ENCODE results near the gene AP4S1.
A peak's percentile ranks its signal among the peaks of the same experiment; 100 is the strongest.
"Not testable (repeated sequence)": the region's sequence is repeated elsewhere in the genome, so short reads cannot be mapped to it uniquely, and the experiment has no call there.

Gene AP4S1, protein sequence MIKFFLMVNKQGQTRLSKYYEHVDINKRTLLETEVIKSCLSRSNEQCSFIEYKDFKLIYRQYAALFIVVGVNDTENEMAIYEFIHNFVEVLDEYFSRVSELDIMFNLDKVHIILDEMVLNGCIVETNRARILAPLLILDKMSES

DNA sequence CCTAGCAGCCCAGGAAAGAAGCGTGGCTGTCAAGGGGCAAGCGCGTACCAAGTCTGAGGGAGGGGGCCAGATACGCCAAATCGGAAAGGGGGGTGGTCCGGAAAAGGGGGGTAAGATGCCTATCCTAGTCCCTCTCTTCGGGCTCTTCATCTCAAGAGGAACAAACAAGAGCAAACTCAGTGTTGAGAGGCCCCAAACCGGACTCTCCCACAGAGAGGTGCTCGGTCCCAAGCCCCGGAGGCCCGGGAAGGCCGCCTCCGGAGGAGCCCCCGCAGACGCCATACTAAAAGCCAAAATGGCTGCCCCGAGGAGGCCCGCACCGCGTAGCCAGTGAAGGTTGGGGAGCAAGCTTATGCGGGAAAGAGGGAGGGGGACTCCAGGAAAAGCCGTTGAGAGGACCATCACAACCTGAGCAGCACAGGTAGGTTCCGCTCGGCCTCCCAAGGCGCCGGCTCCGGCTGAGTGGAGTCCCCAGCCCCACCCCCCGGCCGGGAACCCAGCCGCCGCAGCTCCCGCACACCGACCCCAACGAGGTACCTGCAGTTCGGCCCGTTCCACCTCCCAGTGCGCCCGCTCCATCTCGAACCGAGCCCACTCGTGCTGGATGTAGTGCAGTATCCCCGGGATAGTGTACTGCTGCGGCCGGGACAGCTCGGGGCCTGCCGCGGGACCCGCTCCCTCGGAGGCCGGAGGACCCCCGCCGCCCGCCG is at the start of gene AP4S1:
AP4S1 (plus strand) TSS at position 283 of the 710 bp plus-strand sequence. CDS start 40,548 bp downstream, outside the sequence.
- peaks cover 18% of the 10 kb centered on the region for H3K4me1 ChIP-seq (ENCODE audit: insufficient read depth, low read length)
- no peaks in the 10 kb centered on the region for H3K36me3 ChIP-seq (ENCODE audit: insufficient read depth, low read length)
- no peaks in the 10 kb centered on the region for H3K9me3 ChIP-seq (ENCODE audit: low read length)
- H3K27ac ChIP-seq (ENCODE audit: low read depth, low read length) = peak within 1 kb of the TSS; percentile 96
- H3K9ac ChIP-seq (ENCODE audit: low read length) = peak within 1 kb of the TSS; percentile 87
- no peaks in the 10 kb centered on the region for H3K27me3 ChIP-seq (ENCODE audit: control insufficient read depth in 1 of 2, insufficient read depth in 2 of 2, low read length in 2 of 2)
- H3K4me3 ChIP-seq (ENCODE audit: low read depth in 1 of 2, low read length in 2 of 2) = peak within 1 kb of the TSS; percentile 89 to 92

DNA sequence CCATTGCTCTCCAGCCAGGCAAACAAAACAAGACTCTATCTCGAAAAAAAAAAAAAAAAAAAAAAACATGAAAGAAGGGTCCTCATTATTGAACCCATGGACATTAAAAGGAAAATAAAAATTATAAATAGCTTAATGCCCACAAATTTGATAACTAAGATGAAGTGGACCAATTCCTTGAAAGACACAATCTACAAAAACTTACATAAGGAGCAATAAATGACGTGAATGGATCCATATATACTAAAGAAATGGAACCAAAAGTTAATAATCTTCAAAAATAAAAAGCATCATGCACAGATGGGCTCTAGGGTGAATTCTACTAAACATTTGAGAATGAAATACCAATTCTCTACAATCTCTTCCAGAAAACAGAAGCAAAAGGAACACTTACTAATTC is 47.7 kb upstream of the AP4S1 start:
- Histone ChIP-seq H3K36me3 (ENCODE audit: insufficient read depth, low read length) (no peaks in the 10 kb centered on the region), H3K4me3 (ENCODE audit: low read depth in 1 of 2, low read length in 2 of 2) (no peak overlapping the region), H3K4me1 (ENCODE audit: insufficient read depth, low read length) (peaks cover 36% of the 10 kb centered on the region), H3K9ac (ENCODE audit: low read length) (no peak overlapping the region), H3K27me3 (ENCODE audit: control insufficient read depth in 1 of 2, insufficient read depth in 2 of 2, low read length in 2 of 2) (no peaks in the 10 kb centered on the region), H3K9me3 (ENCODE audit: low read length) (no peaks in the 10 kb centered on the region), H3K27ac (ENCODE audit: low read depth, low read length) (no peak overlapping the region)

DNA sequence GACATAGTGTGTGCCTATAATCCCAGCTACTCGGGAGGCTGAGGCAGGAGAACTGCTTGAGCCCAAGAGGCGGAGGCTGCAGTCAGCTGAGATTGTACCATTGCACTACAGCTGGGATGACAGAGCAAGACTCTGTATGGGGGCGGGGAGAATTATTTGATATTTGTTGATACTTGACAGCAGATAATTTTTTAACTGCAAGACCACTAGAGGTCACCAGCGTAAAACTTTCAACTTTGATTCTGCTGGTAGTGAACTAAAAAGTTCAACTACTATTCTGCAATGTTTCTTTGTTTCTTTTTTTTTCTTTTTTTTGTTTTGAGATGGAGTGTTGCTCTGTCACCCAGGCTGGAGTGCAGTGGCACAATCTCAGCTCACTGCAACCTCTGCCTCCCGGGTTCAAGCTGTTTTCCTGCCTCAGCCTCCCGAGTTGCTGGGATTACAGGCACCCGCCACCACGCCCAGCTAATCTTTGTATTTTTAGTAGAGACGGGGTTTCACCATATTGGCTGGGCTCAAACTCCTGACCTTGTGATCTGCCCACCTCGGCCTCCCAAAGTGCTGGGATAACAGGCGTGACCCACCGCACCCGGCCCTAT is 45.2 kb upstream of the AP4S1 start:
- H3K27ac ChIP-seq (ENCODE audit: low read depth, low read length); H3K4me3 ChIP-seq (ENCODE audit: low read depth in 1 of 2, low read length in 2 of 2); H3K9ac ChIP-seq (ENCODE audit: low read length); H3K27me3 ChIP-seq (ENCODE audit: control insufficient read depth in 1 of 2, insufficient read depth in 2 of 2, low read length in 2 of 2); H3K36me3 ChIP-seq (ENCODE audit: insufficient read depth, low read length); H3K9me3 ChIP-seq (ENCODE audit: low read length): not testable (repeated sequence)
- peaks cover 17% of the 10 kb centered on the region for H3K4me1 ChIP-seq (ENCODE audit: insufficient read depth, low read length)

DNA sequence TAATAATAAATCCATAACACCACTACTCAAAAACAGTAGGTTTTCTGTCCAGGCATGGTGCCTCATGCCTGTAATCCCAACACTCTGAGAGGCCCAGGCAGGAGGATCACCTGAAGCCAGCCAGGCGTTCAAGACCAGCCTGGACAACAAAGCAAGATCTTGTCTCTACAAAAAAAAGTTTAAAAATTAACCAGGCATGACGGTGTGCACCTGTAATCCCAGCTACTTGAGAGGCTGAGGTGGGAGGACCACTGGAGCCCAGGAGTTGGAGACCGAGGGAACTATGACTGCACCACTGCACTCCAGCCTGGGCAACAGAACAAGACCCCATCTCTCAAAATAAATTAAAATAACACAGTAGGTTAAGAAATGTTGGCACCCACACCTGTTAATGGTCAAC is 44.5 kb upstream of the AP4S1 start:
- H3K4me3 ChIP-seq (ENCODE audit: low read depth in 1 of 2, low read length in 2 of 2) = no peak overlapping the region
- H3K9ac ChIP-seq (ENCODE audit: low read length) = no peak overlapping the region
- no peaks in the 10 kb centered on the region for H3K27me3 ChIP-seq (ENCODE audit: control insufficient read depth in 1 of 2, insufficient read depth in 2 of 2, low read length in 2 of 2)
- no peaks in the 10 kb centered on the region for H3K9me3 ChIP-seq (ENCODE audit: low read length)
- H3K4me1 ChIP-seq (ENCODE audit: insufficient read depth, low read length) = peaks cover 11% of the 10 kb centered on the region
- H3K36me3 ChIP-seq (ENCODE audit: insufficient read depth, low read length) = no peaks in the 10 kb centered on the region
- H3K27ac ChIP-seq (ENCODE audit: low read depth, low read length) = no peak overlapping the region

DNA sequence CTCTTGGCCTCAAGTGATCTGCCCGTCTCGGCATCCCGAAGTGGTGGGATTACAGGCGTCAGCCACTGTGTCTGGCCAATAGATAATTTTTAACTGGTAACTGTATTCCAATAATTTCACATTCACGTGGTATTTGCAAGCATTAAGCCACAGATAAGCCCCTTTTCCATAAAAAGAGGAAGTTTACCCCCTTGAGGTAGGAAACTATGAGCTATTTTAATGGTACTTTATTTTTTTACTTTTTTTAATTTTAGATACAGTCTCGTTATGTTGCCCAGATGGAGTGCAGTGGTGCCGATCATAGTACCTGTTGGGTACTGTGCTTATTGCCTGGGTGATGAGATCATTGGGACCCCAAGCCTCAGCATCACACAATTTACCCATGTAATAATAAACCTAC is 42.9 kb upstream of the AP4S1 start:
- H3K27ac ChIP-seq (ENCODE audit: low read depth, low read length) = no peak overlapping the region
- no peak overlapping the region for H3K4me3 ChIP-seq (ENCODE audit: low read depth in 1 of 2, low read length in 2 of 2)
- H3K4me1 ChIP-seq (ENCODE audit: insufficient read depth, low read length) = peaks cover 10% of the 10 kb centered on the region
- H3K36me3 ChIP-seq (ENCODE audit: insufficient read depth, low read length) = no peaks in the 10 kb centered on the region
- no peaks in the 10 kb centered on the region for H3K9me3 ChIP-seq (ENCODE audit: low read length)
- no peaks in the 10 kb centered on the region for H3K27me3 ChIP-seq (ENCODE audit: control insufficient read depth in 1 of 2, insufficient read depth in 2 of 2, low read length in 2 of 2)
- no peak overlapping the region for H3K9ac ChIP-seq (ENCODE audit: low read length)

DNA sequence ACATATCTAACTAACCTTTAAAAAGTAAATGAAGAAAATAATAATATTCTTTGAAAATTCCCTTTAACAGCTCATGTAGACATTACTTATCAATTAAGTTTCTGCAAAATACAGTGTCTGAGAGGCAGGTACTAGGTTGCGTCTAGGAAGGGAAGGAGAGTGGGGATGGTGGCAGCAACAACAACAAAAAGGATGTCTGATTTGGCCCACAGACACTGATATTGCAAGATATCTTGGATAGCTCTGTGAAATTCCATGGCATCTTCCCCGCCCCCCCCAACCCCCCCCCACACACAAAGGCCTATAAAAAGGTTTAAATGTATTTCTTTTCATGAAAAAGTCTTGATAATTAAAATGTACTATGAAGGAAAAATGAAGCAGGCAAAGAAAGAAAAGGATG is 41.6 kb upstream of the AP4S1 start:
- no peak overlapping the region for H3K9ac ChIP-seq (ENCODE audit: low read length)
- no peaks in the 10 kb centered on the region for H3K27me3 ChIP-seq (ENCODE audit: control insufficient read depth in 1 of 2, insufficient read depth in 2 of 2, low read length in 2 of 2)
- H3K4me1 ChIP-seq (ENCODE audit: insufficient read depth, low read length) = peaks cover 13% of the 10 kb centered on the region
- no peaks in the 10 kb centered on the region for H3K9me3 ChIP-seq (ENCODE audit: low read length)
- H3K4me3 ChIP-seq (ENCODE audit: low read depth in 1 of 2, low read length in 2 of 2) = no peak overlapping the region
- H3K36me3 ChIP-seq (ENCODE audit: insufficient read depth, low read length) = no peaks in the 10 kb centered on the region
- no peak overlapping the region for H3K27ac ChIP-seq (ENCODE audit: low read depth, low read length)

DNA sequence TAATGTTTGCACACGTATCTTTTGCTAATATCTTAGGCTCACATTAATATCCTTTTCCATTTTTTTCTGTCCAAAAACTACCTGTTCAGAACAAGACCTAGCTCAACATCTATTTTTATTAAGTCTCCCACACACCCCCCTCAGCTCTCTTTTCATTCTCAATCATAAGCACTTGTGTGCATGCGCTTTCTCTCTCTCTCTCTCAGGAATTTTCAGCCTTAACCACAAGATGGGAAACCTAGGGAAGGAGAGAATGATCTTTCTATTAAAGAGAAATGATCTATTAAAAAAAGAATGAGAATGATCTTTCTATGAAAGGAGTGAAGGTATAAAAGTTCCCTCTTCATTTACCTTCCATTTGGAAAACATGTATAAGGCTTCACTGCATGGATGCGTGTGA is 39.7 kb upstream of the AP4S1 start:
- Histone ChIP-seq H3K27me3 (ENCODE audit: control insufficient read depth in 1 of 2, insufficient read depth in 2 of 2, low read length in 2 of 2) (no peaks in the 10 kb centered on the region), H3K9ac (ENCODE audit: low read length) (no peak overlapping the region), H3K4me1 (ENCODE audit: insufficient read depth, low read length) (peaks cover 7% of the 10 kb centered on the region), H3K9me3 (ENCODE audit: low read length) (no peaks in the 10 kb centered on the region), H3K36me3 (ENCODE audit: insufficient read depth, low read length) (no peaks in the 10 kb centered on the region), H3K27ac (ENCODE audit: low read depth, low read length) (no peak overlapping the region), H3K4me3 (ENCODE audit: low read depth in 1 of 2, low read length in 2 of 2) (no peak overlapping the region)

DNA sequence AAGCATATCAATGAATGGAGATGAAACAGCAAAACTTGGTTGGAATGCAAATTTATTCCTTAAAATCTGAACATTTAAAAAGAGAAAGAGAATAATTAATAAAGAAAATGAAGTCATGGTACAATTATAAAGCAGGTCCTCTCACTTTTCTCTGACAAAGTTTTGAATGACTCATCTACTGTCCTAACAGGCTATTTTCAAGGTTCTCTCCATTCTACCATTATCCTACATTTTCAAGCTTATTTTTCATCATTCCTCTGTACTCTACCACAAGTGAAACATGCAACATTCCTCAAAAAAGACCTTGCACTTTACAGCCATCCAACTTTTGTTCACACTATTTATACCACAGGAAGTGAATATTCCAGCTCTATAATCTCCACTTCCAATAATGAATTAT is 36.9 kb upstream of the AP4S1 start:
- peaks cover 17% of the 10 kb centered on the region for H3K4me1 ChIP-seq (ENCODE audit: insufficient read depth, low read length)
- H3K9ac ChIP-seq (ENCODE audit: low read length) = no peak overlapping the region
- H3K27me3 ChIP-seq (ENCODE audit: control insufficient read depth in 1 of 2, insufficient read depth in 2 of 2, low read length in 2 of 2) = no peaks in the 10 kb centered on the region
- H3K9me3 ChIP-seq (ENCODE audit: low read length) = no peaks in the 10 kb centered on the region
- H3K36me3 ChIP-seq (ENCODE audit: insufficient read depth, low read length) = no peaks in the 10 kb centered on the region
- H3K27ac ChIP-seq (ENCODE audit: low read depth, low read length) = no peak overlapping the region
- H3K4me3 ChIP-seq (ENCODE audit: low read depth in 1 of 2, low read length in 2 of 2) = no peak overlapping the region

DNA sequence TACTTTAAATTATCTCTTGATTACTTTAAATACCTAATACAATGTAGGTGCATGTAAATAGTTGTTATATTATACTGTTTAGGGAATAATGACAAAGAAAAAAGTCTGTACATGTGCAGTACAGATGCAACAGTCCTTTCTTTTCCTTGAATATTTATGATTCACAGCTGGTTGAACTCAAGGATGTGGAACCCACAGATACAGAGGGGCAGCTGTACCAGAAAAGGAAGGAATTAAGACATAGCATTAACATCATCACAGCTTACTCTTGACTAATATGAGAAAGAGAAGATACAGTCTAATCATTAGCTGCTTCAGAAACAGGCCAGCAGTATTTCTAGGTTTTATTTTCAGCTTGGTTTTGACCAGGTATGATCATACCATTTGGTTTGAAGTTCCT is 34.7 kb upstream of the AP4S1 start:
- no peaks in the 10 kb centered on the region for H3K36me3 ChIP-seq (ENCODE audit: insufficient read depth, low read length)
- H3K27ac ChIP-seq (ENCODE audit: low read depth, low read length) = no peak overlapping the region
- H3K4me1 ChIP-seq (ENCODE audit: insufficient read depth, low read length) = peaks cover 27% of the 10 kb centered on the region
- H3K27me3 ChIP-seq (ENCODE audit: control insufficient read depth in 1 of 2, insufficient read depth in 2 of 2, low read length in 2 of 2) = no peaks in the 10 kb centered on the region
- H3K9me3 ChIP-seq (ENCODE audit: low read length) = no peaks in the 10 kb centered on the region
- no peak overlapping the region for H3K4me3 ChIP-seq (ENCODE audit: low read depth in 1 of 2, low read length in 2 of 2)
- H3K9ac ChIP-seq (ENCODE audit: low read length) = no peak overlapping the region

DNA sequence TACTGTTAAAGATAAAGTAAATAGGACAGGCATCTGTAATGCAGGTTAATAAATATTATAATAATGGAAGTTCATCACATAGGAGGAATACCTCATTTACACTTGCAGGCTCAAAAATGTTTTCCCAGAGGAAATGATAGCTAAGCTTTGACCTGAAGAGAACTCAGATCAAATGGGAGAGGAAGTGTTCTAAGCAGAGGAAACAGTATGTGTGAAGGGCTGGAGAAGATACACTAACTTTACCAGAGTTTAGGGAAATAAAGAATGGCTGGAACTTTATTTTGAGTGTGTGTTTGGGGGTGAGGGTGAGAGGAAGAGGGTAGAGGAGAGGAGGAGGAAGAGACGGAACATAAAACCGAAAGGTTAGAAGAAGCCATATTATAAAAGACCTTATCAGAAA is 34.0 kb upstream of the AP4S1 start:
- no peaks in the 10 kb centered on the region for H3K36me3 ChIP-seq (ENCODE audit: insufficient read depth, low read length)
- H3K4me1 ChIP-seq (ENCODE audit: insufficient read depth, low read length) = peaks cover 31% of the 10 kb centered on the region
- no peaks in the 10 kb centered on the region for H3K27me3 ChIP-seq (ENCODE audit: control insufficient read depth in 1 of 2, insufficient read depth in 2 of 2, low read length in 2 of 2)
- no peak overlapping the region for H3K27ac ChIP-seq (ENCODE audit: low read depth, low read length)
- no peak overlapping the region for H3K4me3 ChIP-seq (ENCODE audit: low read depth in 1 of 2, low read length in 2 of 2)
- H3K9ac ChIP-seq (ENCODE audit: low read length) = no peak overlapping the region
- H3K9me3 ChIP-seq (ENCODE audit: low read length) = no peaks in the 10 kb centered on the region

DNA sequence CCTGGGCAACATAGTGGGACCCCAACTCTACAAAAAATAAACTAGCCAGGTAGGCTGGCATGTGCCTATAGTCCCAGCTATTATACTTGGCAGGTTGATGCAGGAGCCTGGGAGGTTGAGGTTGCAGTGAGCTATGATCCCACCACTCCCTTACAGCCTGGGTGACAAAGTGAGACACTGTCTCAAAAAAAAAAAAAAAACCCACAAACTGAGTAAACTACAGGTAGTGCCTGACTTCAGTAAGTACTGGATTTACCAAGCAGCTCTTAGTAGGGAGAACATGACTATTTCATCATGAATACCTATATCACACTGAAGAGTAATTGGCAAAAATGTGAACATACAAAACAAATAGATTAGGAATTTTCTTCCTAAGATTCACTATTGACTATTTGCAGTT is 32.4 kb upstream of the AP4S1 start:
- peaks cover 25% of the 10 kb centered on the region for H3K4me1 ChIP-seq (ENCODE audit: insufficient read depth, low read length)
- H3K27me3 ChIP-seq (ENCODE audit: control insufficient read depth in 1 of 2, insufficient read depth in 2 of 2, low read length in 2 of 2) = no peaks in the 10 kb centered on the region
- no peak overlapping the region for H3K4me3 ChIP-seq (ENCODE audit: low read depth in 1 of 2, low read length in 2 of 2)
- no peaks in the 10 kb centered on the region for H3K9me3 ChIP-seq (ENCODE audit: low read length)
- H3K36me3 ChIP-seq (ENCODE audit: insufficient read depth, low read length) = no peaks in the 10 kb centered on the region
- H3K27ac ChIP-seq (ENCODE audit: low read depth, low read length) = no peak overlapping the region
- H3K9ac ChIP-seq (ENCODE audit: low read length) = no peak overlapping the region
